Lower lobe of right lung (tissue), 2 donors: ENCODE data around the gene NAP1L4. TPM values are rescaled to one million over a fixed set of nuclear protein-coding genes. Genes with fewer than 3 reads are reported as not detected.

ENCODE experiments used
- ATAC-seq, 2 donors: fragments of 200-7000 bp; cut with Tn5 transposase; one replicate each; pipeline ENCODE4 v1.9.1; 2020 to 2022; ENCODE audit warnings: mild to moderate bottlenecking in 2 of 2, moderate library complexity in 2 of 2
- DNase-seq: peaks from one replicate; pipeline ENCODE4 v3.0.0-alpha.2; 2020
- H3K27ac ChIP-seq: fragments of 200-600 bp; one replicate; pipeline ENCODE4 v1.8.0; 2022
- H3K27me3 ChIP-seq: fragments of 200-600 bp; one replicate; pipeline ENCODE4 v1.8.0; 2022; ENCODE audit warnings: low read depth
- H3K36me3 ChIP-seq: fragments of 200-600 bp; one replicate; pipeline ENCODE4 v1.8.0; 2022; ENCODE audit warnings: mild to moderate bottlenecking
- H3K4me1 ChIP-seq: fragments of 200-600 bp; one replicate; pipeline ENCODE4 v1.8.0; 2022
- H3K4me3 ChIP-seq: fragments of 200-600 bp; one replicate; pipeline ENCODE4 v1.8.0; 2022; ENCODE audit warnings: mild to moderate bottlenecking
- H3K9me3 ChIP-seq: fragments of 200-600 bp; one replicate; pipeline ENCODE4 v1.8.0; 2022
- CTCF ChIP-seq: fragments of 200-600 bp; IDR thresholded peaks from one replicate; pipeline ENCODE4 v1.8.0; 2022; ENCODE audit warnings: antibody characterized with exemption, mild to moderate bottlenecking
- intact Hi-C: fragments of 100-400 bp; cut with DNase I; formaldehyde crosslinking; loops from one replicate; pipeline ENCODE4 v1.11.0; 2022
- total RNA-seq: library from RNA; stranded (reverse); fragmentation: NEBNext Ultra II Directional; extraction: Animal tissue kit (Norgen Biotek cat#: 25700); gene quantifications from one replicate; pipeline ENCODE4 v1.2.1, GENCODE V29; 2021
- donor health status: DM: no; HTN: yes; CAD: no; lungs with severe emphysema.

Gene NAP1L4
- total RNA-seq, 1 donor from 2014 or later = 96.8 TPM

GRCh38 chr11:3022300-3022967 lies 30.3 kb upstream of the NAP1L4 start:
- Histone ChIP-seq H3K9me3 (no peaks in the 10 kb centered on the region), H3K4me3 (no peak overlapping the region), H3K4me1 (no peaks in the 10 kb centered on the region), H3K36me3 (peaks cover 67% of the 10 kb centered on the region), H3K27ac (no peak overlapping the region), H3K27me3 (no peaks in the 10 kb centered on the region)
- TF ChIP-seq CTCF = no peak
- intact Hi-C loops = no loop called here
- peak; percentile 52 to 58 for ATAC-seq
- DNase-seq = no peak

GRCh38 chr11:3021125-3021524 lies 29.0 kb upstream of the NAP1L4 start:
- ATAC-seq (peak; percentile 69 to 75), DNase-seq (no peak)
- H3K27me3 ChIP-seq = no peaks in the 10 kb centered on the region
- H3K4me3 ChIP-seq = no peak overlapping the region
- H3K27ac ChIP-seq = no peak overlapping the region
- H3K9me3 ChIP-seq = no peaks in the 10 kb centered on the region
- peak; percentile 43 for TF ChIP-seq CTCF
- peaks cover 67% of the 10 kb centered on the region for H3K36me3 ChIP-seq
- no peaks in the 10 kb centered on the region for H3K4me1 ChIP-seq
- intact Hi-C loops = no loop called here

- no peak overlapping the region for H3K27ac ChIP-seq
- H3K36me3 ChIP-seq = peaks cover 67% of the 10 kb centered on the region
- ATAC-seq (no peak), DNase-seq (no peak)
- no peaks in the 10 kb centered on the region for H3K9me3 ChIP-seq
- TF ChIP-seq CTCF = no peak
- intact Hi-C loops = no loop called here
- H3K4me1 ChIP-seq = no peaks in the 10 kb centered on the region
- H3K4me3 ChIP-seq = no peak overlapping the region
- H3K27me3 ChIP-seq = no peaks in the 10 kb centered on the region
These were observed 27.9 kb upstream of the NAP1L4 start for GRCh38 chr11:3020011-3020410.

GRCh38 chr11:3018596-3018995 lies 26.5 kb upstream of the NAP1L4 start:
- no peak for TF ChIP-seq CTCF
- ATAC-seq (no peak), DNase-seq (no peak)
- Histone ChIP-seq H3K4me1 (no peaks in the 10 kb centered on the region), H3K27me3 (no peaks in the 10 kb centered on the region), H3K4me3 (no peak overlapping the region), H3K27ac (no peak overlapping the region), H3K36me3 (peaks cover 72% of the 10 kb centered on the region), H3K9me3 (no peaks in the 10 kb centered on the region)
- intact Hi-C loops = no loop called here

- Histone ChIP-seq H3K27me3 (no peaks in the 10 kb centered on the region), H3K36me3 (peaks cover 85% of the 10 kb centered on the region), H3K9me3 (no peaks in the 10 kb centered on the region), H3K27ac (no peak overlapping the region), H3K4me1 (no peaks in the 10 kb centered on the region), H3K4me3 (no peak overlapping the region)
- TF ChIP-seq CTCF = no peak
- DNase-seq (no peak), ATAC-seq (no peak)
- intact Hi-C loops = no loop called here
These were observed 24.7 kb upstream of the NAP1L4 start for GRCh38 chr11:3016861-3017260.
